ENCODE results near the gene MIOX.
"Not testable (repeated sequence)": the region's sequence is repeated elsewhere in the genome, so short reads cannot be mapped to it uniquely, and the experiment has no call there.

Gene MIOX

GRCh38 chr22:50513175-50513574 lies 26.5 kb downstream of the MIOX start:
- no peak overlapping the region for H3K9ac ChIP-seq (ENCODE audit: low read depth, low read length)
- no peaks in the 10 kb centered on the region for H3K27me3 ChIP-seq (ENCODE audit: insufficient read depth, low read length)
- peaks cover 30% of the 10 kb centered on the region for H3K36me3 ChIP-seq (ENCODE audit: insufficient read depth, low read length)
- peaks cover 7% of the 10 kb centered on the region; the same call in 1 of the 2 replicates for H3K4me1 ChIP-seq (ENCODE audit: insufficient read depth, low read length)
- no peaks in the 10 kb centered on the region for H3K9me3 ChIP-seq (ENCODE audit: insufficient read depth, low read depth, low read length)
- 94% methylated on average over 15 of the region's 15 CpGs for WGBS
- H3K4me3 ChIP-seq (ENCODE audit: low read length), result no peak overlapping the region
- no peak overlapping the region for H3K27ac ChIP-seq (ENCODE audit: low read depth, low read length)

DNA sequence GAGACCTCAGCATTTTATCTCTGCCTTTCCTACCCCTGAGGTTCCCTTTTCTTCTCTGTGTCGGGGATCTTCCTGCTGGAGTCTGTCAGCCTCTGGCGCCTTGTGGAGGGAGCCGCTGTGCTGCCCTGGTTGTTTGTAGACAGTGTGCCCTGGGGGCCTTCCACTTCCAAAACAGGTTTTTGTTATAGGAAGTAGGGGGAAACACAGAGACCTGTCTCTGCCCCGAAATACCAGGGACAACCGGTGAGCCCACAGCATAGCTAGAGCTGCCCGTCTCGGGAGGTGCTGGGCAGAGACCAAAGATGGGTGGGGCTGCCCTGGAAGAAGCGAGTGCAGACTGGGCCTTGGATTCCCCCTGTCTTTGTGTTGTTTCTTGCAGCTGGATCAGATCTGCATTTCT lies 29.4 kb downstream of the MIOX start:
- no peaks in the 10 kb centered on the region for H3K9me3 ChIP-seq (ENCODE audit: insufficient read depth, low read depth, low read length)
- no peak overlapping the region for H3K27ac ChIP-seq (ENCODE audit: low read depth, low read length)
- no peak overlapping the region for H3K9ac ChIP-seq (ENCODE audit: low read depth, low read length)
- H3K4me1 ChIP-seq (ENCODE audit: insufficient read depth, low read length), result no peaks in the 10 kb centered on the region
- peaks cover 47% of the 10 kb centered on the region for H3K36me3 ChIP-seq (ENCODE audit: insufficient read depth, low read length)
- WGBS, result 95% methylated on average over 8 of the region's 8 CpGs
- H3K27me3 ChIP-seq (ENCODE audit: insufficient read depth, low read length), result no peaks in the 10 kb centered on the region
- H3K4me3 ChIP-seq (ENCODE audit: low read length), result no peak overlapping the region

GRCh38 chr22:50516891-50517290 lies 30.2 kb downstream of the MIOX start:
- H3K27me3 ChIP-seq (ENCODE audit: insufficient read depth, low read length), result no peaks in the 10 kb centered on the region
- no peak overlapping the region for H3K27ac ChIP-seq (ENCODE audit: low read depth, low read length)
- no peak overlapping the region; the same call in 1 of the 2 replicates for H3K9ac ChIP-seq (ENCODE audit: low read depth, low read length)
- no peaks in the 10 kb centered on the region for H3K9me3 ChIP-seq (ENCODE audit: insufficient read depth, low read depth, low read length)
- 92% methylated on average over 16 of the region's 16 CpGs for WGBS
- no peaks in the 10 kb centered on the region for H3K4me1 ChIP-seq (ENCODE audit: insufficient read depth, low read length)
- H3K4me3 ChIP-seq (ENCODE audit: low read length), result no peak overlapping the region
- peaks cover 53% of the 10 kb centered on the region for H3K36me3 ChIP-seq (ENCODE audit: insufficient read depth, low read length)

DNA sequence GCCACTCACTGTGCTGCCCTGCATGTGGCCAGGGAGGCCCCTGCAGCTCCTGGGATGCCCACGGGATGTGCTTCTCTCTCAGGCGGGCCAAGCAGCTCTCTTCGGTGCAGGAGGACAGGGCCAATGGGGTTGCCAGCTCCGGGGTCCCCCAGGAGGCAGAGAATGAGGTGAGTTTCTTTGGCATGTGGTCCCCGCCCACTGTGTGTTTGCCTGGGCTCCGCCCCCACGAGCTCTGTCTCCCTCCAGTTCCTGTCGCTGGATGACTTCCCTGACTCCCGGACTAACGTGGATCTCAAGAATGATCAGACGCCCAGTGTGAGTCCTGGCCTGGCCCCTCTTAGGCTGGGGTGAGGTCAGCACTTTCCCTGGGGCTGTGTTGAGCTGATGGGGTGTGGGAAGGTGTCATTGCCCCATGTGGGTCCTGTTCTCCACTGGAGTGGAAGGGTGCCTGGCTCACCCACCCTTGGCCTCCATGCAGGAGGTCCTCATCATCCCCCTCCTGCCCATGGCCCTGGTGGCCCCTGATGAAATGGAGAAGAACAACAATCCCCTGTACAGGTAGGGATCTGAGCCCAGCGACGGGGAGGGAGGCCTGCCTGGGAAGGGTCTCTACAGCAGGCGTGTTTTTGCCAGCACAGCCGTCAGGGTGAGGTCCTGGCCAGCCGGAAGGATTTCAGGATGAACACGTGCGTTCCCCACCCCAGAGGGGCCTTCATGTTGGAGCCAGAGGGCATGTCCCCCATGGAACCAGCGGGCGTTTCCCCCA lies 31.0 kb downstream of the MIOX start:
- Histone ChIP-seq H3K27ac (ENCODE audit: low read depth, low read length) (no peak overlapping the region), H3K9ac (ENCODE audit: low read depth, low read length) (no peak overlapping the region), H3K9me3 (ENCODE audit: insufficient read depth, low read depth, low read length) (no peaks in the 10 kb centered on the region), H3K4me1 (ENCODE audit: insufficient read depth, low read length) (no peaks in the 10 kb centered on the region), H3K36me3 (ENCODE audit: insufficient read depth, low read length) (peaks cover 53% of the 10 kb centered on the region), H3K27me3 (ENCODE audit: insufficient read depth, low read length) (no peaks in the 10 kb centered on the region), H3K4me3 (ENCODE audit: low read length) (no peak overlapping the region)
- 93% methylated on average over 20 of the region's 20 CpGs for WGBS

DNA sequence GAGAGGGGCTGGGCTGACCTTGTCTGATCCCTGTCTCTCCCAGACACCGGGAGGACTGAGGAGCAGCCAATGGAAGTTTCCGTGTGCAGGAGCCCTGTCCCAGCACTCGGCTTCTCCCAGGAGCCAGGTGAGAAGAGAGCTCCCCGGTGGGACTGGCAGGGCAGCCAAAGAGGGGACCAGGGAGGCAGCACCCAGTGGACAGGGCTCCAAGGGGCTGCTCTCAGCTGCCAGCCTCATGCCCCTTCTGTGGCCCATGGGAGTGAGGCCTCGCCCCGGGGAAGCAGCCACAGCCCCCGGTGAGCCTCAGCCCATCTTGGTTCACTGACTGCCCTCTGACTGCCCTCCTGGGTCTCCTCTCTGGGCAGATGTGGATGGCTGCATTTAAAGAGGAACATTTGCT lies 31.9 kb downstream of the MIOX start:
- Histone ChIP-seq H3K4me1 (ENCODE audit: insufficient read depth, low read length) (no peaks in the 10 kb centered on the region), H3K9me3 (ENCODE audit: insufficient read depth, low read depth, low read length) (no peaks in the 10 kb centered on the region), H3K36me3 (ENCODE audit: insufficient read depth, low read length) (peaks cover 59% of the 10 kb centered on the region), H3K4me3 (ENCODE audit: low read length) (no peak overlapping the region), H3K27ac (ENCODE audit: low read depth, low read length) (no peak overlapping the region), H3K27me3 (ENCODE audit: insufficient read depth, low read length) (no peaks in the 10 kb centered on the region), H3K9ac (ENCODE audit: low read depth, low read length) (no peak overlapping the region)
- 96% methylated on average over 7 of the region's 7 CpGs for WGBS

DNA sequence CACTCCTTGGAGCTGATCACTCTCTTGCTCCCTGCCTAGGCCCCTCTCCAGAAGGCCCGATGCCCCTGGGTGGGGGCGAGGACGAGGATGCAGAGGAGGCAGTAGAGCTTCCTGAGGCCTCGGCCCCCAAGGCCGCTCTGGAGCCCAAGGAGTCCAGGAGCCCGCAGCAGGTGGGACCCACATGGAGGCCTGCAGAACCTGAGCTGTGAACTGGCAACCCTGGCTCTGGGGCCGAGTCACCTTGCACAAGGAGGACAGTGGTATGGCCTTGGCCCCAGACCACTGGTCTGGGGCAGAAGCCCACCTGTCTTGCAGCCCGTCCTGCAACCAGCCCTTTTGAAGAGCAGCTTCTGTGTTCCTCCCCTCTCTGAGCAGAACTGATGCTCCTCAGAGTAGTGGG lies 32.5 kb downstream of the MIOX start:
- H3K9ac ChIP-seq (ENCODE audit: low read depth, low read length), result no peak overlapping the region
- H3K36me3 ChIP-seq (ENCODE audit: insufficient read depth, low read length), result peaks cover 60% of the 10 kb centered on the region
- H3K27me3 ChIP-seq (ENCODE audit: insufficient read depth, low read length), result no peaks in the 10 kb centered on the region
- no peak overlapping the region for H3K4me3 ChIP-seq (ENCODE audit: low read length)
- 97% methylated on average over 8 of the region's 8 CpGs for WGBS
- no peak overlapping the region for H3K27ac ChIP-seq (ENCODE audit: low read depth, low read length)
- H3K4me1 ChIP-seq (ENCODE audit: insufficient read depth, low read length), result no peaks in the 10 kb centered on the region
- H3K9me3 ChIP-seq (ENCODE audit: insufficient read depth, low read depth, low read length), result no peaks in the 10 kb centered on the region

DNA sequence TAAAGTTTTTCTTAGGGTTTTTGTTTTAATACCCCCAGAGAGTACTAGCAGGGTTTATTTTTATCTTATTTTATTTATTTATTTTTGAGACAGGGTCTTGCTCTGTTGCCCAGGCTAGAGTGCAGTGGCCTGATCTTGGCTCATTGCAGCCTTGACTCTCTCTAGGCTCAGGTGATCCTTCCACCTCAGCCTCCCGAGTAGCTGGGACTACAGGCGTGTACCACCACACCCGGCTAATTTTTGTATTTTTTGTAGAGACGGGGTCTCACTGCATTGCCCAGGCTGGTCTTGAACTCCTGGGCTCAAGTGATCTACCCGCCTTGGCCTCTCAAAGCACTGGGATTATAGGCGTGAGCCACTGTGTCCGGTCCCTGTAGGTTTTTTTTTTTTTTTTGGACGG lies 33.5 kb downstream of the MIOX start:
- not testable (repeated sequence) for H3K4me1 ChIP-seq (ENCODE audit: insufficient read depth, low read length); H3K4me3 ChIP-seq (ENCODE audit: low read length); H3K9me3 ChIP-seq (ENCODE audit: insufficient read depth, low read depth, low read length); H3K27me3 ChIP-seq (ENCODE audit: insufficient read depth, low read length); H3K9ac ChIP-seq (ENCODE audit: low read depth, low read length); H3K27ac ChIP-seq (ENCODE audit: low read depth, low read length)
- peaks cover 56% of the 10 kb centered on the region for H3K36me3 ChIP-seq (ENCODE audit: insufficient read depth, low read length)
- 95% methylated on average over 8 of the region's 8 CpGs for WGBS

DNA sequence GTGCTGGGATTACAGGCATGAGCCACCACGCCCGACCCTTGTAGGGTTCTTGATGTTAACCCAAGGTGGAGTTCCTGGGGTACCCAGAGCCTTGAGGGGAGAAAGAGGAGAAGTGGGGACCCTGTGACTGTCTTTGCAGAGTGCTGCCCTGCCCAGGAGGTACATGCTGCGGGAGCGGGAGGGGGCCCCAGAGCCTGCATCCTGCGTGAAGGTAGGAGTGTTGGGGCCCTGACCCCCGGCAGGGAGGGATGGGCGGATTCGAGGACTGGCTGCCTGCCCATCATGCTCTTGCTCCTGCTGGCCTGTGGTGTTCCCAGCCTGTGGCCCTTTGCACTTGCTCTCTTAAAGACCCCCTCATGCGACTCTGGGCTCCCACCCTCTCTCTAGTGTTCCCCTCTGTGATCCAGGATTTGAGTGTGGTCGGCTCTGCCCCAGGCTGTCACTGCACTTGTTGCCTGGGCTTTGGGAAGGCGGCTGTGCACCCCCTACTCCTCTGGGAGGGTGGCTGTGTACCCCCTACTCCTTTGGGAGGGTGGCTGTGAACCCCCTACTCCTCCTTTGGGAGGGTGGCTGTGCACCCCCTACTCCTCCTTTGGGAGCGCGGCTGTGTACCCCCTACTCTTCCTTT lies 34.3 kb downstream of the MIOX start:
- no peaks in the 10 kb centered on the region; the same call in 1 of the 2 replicates for H3K4me1 ChIP-seq (ENCODE audit: insufficient read depth, low read length)
- H3K9ac ChIP-seq (ENCODE audit: low read depth, low read length), result no peak overlapping the region
- 96% methylated on average over 13 of the region's 13 CpGs for WGBS
- H3K9me3 ChIP-seq (ENCODE audit: insufficient read depth, low read depth, low read length), result no peaks in the 10 kb centered on the region
- peaks cover 56% of the 10 kb centered on the region for H3K36me3 ChIP-seq (ENCODE audit: insufficient read depth, low read length)
- H3K27me3 ChIP-seq (ENCODE audit: insufficient read depth, low read length), result no peaks in the 10 kb centered on the region
- no peak overlapping the region for H3K27ac ChIP-seq (ENCODE audit: low read depth, low read length)
- H3K4me3 ChIP-seq (ENCODE audit: low read length), result no peak overlapping the region

- 97% methylated on average over 10 of the region's 10 CpGs for WGBS
These were observed 35.1 kb downstream of the MIOX start for GRCh38 chr22:50521710-50522109.

GRCh38 chr22:50522208-50522805 lies 35.6 kb downstream of the MIOX start:
- H3K9me3 ChIP-seq (ENCODE audit: insufficient read depth, low read depth, low read length), result no peaks in the 10 kb centered on the region
- H3K4me1 ChIP-seq (ENCODE audit: insufficient read depth, low read length), result no peaks in the 10 kb centered on the region; the same call in 1 of the 2 replicates
- H3K4me3 ChIP-seq (ENCODE audit: low read length), result no peak overlapping the region
- peaks cover 49% of the 10 kb centered on the region for H3K36me3 ChIP-seq (ENCODE audit: insufficient read depth, low read length)
- no peak overlapping the region for H3K27ac ChIP-seq (ENCODE audit: low read depth, low read length)
- no peak overlapping the region for H3K9ac ChIP-seq (ENCODE audit: low read depth, low read length)
- H3K27me3 ChIP-seq (ENCODE audit: insufficient read depth, low read length), result peaks cover 9% of the 10 kb centered on the region
- 97% methylated on average over 15 of the region's 15 CpGs for WGBS

More at GRCh38 chr22:50521710-50522109, 35.1 kb downstream of the MIOX start:
- H3K9ac ChIP-seq (ENCODE audit: low read depth, low read length), result no peak overlapping the region
- H3K36me3 ChIP-seq (ENCODE audit: insufficient read depth, low read length), result peaks cover 52% of the 10 kb centered on the region
- H3K27me3 ChIP-seq (ENCODE audit: insufficient read depth, low read length), result peaks cover 3% of the 10 kb centered on the region
- H3K4me3 ChIP-seq (ENCODE audit: low read length), result no peak overlapping the region
- no peaks in the 10 kb centered on the region for H3K9me3 ChIP-seq (ENCODE audit: insufficient read depth, low read depth, low read length)
- no peaks in the 10 kb centered on the region; the same call in 1 of the 2 replicates for H3K4me1 ChIP-seq (ENCODE audit: insufficient read depth, low read length)
- no peak overlapping the region for H3K27ac ChIP-seq (ENCODE audit: low read depth, low read length)

- Histone ChIP-seq H3K27ac (ENCODE audit: low read depth, low read length) (no peak overlapping the region), H3K27me3 (ENCODE audit: insufficient read depth, low read length) (peaks cover 16% of the 10 kb centered on the region), H3K4me3 (ENCODE audit: low read length) (no peak overlapping the region), H3K36me3 (ENCODE audit: insufficient read depth, low read length) (peaks cover 43% of the 10 kb centered on the region), H3K4me1 (ENCODE audit: insufficient read depth, low read length) (no peaks in the 10 kb centered on the region; the same call in 1 of the 2 replicates), H3K9me3 (ENCODE audit: insufficient read depth, low read depth, low read length) (no peaks in the 10 kb centered on the region), H3K9ac (ENCODE audit: low read depth, low read length) (no peak overlapping the region)
- 96% methylated on average over 22 of the region's 22 CpGs for WGBS
These were observed 36.3 kb downstream of the MIOX start for GRCh38 chr22:50522806-50523438.

Data from HUES64 (cell line).